Ishikawa (cell line): ENCODE data around the gene SRSF2.

Source experiments
- CEBPB ChIP-seq: IDR thresholded peaks from 2 replicates; pipeline ENCODE4 v1.6.1; 2012
- CREB1 ChIP-seq: IDR thresholded peaks from 2 replicates; pipeline ENCODE4 v1.6.1; 2012; ENCODE audit warnings: low read depth
- EGR1 ChIP-seq: IDR thresholded peaks from 2 replicates; pipeline ENCODE4 v1.6.1; 2012
- EP300 ChIP-seq: IDR thresholded peaks from 2 replicates; pipeline ENCODE4 v1.6.1; 2012; ENCODE audit warnings: borderline replicate concordance
- FOXM1 ChIP-seq: IDR thresholded peaks from 2 replicates; pipeline ENCODE4 v1.6.1; 2012; ENCODE audit warnings: low read depth, borderline replicate concordance
- NFIC ChIP-seq: IDR thresholded peaks from 2 replicates; pipeline ENCODE4 v1.6.1; 2012
- RAD21 ChIP-seq: IDR thresholded peaks from 2 replicates; pipeline ENCODE4 v1.6.1; 2012; ENCODE audit warnings: low read depth
- TAF1 ChIP-seq: IDR thresholded peaks from 2 replicates; pipeline ENCODE4 v1.6.1; 2012; ENCODE audit warnings: low read depth, mild to moderate bottlenecking
- TCF12 ChIP-seq: IDR thresholded peaks from 2 replicates; pipeline ENCODE4 v1.6.1; 2012; ENCODE audit warnings: low read depth
- TEAD4 ChIP-seq: IDR thresholded peaks from 2 replicates; pipeline ENCODE4 v1.6.1; 2012
- YY1 ChIP-seq: IDR thresholded peaks from 2 replicates; pipeline ENCODE4 v1.6.1; 2012; ENCODE audit warnings: low read depth
- ZBTB7A ChIP-seq: IDR thresholded peaks from 2 replicates; pipeline ENCODE4 v1.6.1; 2012; ENCODE audit warnings: low read depth
- TF ChIP-seq, protein P1 (sequence below): IDR thresholded peaks from 2 replicates; pipeline ENCODE4 v1.6.1; 2012
- TF ChIP-seq, protein P2 (sequence below): IDR thresholded peaks from 2 replicates; pipeline ENCODE4 v1.6.1; 2012
- TF ChIP-seq, protein P3 (sequence below): IDR thresholded peaks from 2 replicates; pipeline ENCODE4 v1.6.1; 2012; ENCODE audit warnings: low read depth, mild to moderate bottlenecking

SRSF2 gene

DNA sequence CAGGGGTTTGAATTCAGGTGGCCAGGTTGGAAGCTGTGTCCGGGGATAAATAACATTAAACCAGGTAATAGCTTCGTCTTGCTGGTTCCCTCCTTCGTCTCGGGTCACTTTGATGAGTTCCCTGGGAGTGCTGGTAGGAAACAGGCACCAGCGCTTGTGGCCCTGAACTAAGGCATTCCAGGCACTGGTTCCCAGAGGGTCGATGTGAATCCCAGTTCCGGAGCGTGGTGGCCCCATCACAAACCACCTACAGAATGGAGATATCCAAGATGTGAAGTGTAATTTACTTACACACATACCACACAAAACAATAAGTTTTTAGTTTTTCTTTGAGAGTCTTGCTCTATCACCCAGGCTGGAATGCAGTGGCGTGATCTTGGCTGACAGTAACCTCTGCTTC lies 13.3 kb downstream of the SRSF2 start:
- TF ChIP-seq NFIC (no peak), CEBPB (no peak), EP300 (no peak), FOXM1 (no peak), TCF12 (no peak), CREB1 (no peak), RAD21 (no peak), ZBTB7A (no peak), TAF1 (no peak), EGR1 (no peak), YY1 (no peak)
- TF ChIP-seq, protein P1, sequence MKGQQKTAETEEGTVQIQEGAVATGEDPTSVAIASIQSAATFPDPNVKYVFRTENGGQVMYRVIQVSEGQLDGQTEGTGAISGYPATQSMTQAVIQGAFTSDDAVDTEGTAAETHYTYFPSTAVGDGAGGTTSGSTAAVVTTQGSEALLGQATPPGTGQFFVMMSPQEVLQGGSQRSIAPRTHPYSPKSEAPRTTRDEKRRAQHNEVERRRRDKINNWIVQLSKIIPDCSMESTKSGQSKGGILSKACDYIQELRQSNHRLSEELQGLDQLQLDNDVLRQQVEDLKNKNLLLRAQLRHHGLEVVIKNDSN, result no peak
- TF ChIP-seq, protein P2, sequence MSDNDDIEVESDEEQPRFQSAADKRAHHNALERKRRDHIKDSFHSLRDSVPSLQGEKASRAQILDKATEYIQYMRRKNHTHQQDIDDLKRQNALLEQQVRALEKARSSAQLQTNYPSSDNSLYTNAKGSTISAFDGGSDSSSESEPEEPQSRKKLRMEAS, result no peak
- TF ChIP-seq, protein P3, sequence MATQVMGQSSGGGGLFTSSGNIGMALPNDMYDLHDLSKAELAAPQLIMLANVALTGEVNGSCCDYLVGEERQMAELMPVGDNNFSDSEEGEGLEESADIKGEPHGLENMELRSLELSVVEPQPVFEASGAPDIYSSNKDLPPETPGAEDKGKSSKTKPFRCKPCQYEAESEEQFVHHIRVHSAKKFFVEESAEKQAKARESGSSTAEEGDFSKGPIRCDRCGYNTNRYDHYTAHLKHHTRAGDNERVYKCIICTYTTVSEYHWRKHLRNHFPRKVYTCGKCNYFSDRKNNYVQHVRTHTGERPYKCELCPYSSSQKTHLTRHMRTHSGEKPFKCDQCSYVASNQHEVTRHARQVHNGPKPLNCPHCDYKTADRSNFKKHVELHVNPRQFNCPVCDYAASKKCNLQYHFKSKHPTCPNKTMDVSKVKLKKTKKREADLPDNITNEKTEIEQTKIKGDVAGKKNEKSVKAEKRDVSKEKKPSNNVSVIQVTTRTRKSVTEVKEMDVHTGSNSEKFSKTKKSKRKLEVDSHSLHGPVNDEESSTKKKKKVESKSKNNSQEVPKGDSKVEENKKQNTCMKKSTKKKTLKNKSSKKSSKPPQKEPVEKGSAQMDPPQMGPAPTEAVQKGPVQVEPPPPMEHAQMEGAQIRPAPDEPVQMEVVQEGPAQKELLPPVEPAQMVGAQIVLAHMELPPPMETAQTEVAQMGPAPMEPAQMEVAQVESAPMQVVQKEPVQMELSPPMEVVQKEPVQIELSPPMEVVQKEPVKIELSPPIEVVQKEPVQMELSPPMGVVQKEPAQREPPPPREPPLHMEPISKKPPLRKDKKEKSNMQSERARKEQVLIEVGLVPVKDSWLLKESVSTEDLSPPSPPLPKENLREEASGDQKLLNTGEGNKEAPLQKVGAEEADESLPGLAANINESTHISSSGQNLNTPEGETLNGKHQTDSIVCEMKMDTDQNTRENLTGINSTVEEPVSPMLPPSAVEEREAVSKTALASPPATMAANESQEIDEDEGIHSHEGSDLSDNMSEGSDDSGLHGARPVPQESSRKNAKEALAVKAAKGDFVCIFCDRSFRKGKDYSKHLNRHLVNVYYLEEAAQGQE, result no peak

- no peak for TF ChIP-seq ZBTB7A
- TF ChIP-seq, protein P2, result no peak
- TF ChIP-seq, protein P3, result no peak
- TF ChIP-seq FOXM1, result no peak
- TF ChIP-seq TCF12, result no peak
- TF ChIP-seq EP300, result no peak
- TF ChIP-seq TEAD4, result no peak
Observed at GRCh38 chr17:76722279-76722678, 14.9 kb downstream of the SRSF2 start.

DNA sequence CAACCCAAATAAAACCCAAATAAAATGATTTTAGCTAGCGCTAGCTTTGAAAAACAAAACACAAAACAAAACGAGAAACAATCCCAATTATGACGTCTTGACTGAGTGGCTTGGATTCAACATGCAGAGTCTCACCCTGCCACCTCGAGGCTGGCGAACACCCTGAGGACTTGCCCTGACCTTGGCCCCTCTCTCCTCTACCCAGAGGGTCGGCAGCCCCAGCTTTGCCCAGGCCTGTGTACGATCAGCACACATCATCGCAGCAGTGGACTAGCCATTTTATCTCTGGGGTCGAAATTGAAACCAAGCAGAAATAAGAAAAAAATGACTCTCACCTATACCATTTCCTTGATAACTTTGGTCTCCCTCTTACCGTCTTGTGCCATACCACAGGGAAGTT lies 15.7 kb downstream of the SRSF2 start:
- no peak for TF ChIP-seq FOXM1
- TF ChIP-seq, protein P3, result no peak
- no peak for TF ChIP-seq CEBPB
- TF ChIP-seq YY1, result no peak
- TF ChIP-seq TEAD4, result no peak
- TF ChIP-seq TCF12, result no peak
- TF ChIP-seq EGR1, result no peak
- no peak for TF ChIP-seq CREB1
- TF ChIP-seq EP300, result no peak
- TF ChIP-seq ZBTB7A, result no peak
- TF ChIP-seq NFIC, result no peak
- TF ChIP-seq TAF1, result no peak
- TF ChIP-seq RAD21, result no peak

DNA sequence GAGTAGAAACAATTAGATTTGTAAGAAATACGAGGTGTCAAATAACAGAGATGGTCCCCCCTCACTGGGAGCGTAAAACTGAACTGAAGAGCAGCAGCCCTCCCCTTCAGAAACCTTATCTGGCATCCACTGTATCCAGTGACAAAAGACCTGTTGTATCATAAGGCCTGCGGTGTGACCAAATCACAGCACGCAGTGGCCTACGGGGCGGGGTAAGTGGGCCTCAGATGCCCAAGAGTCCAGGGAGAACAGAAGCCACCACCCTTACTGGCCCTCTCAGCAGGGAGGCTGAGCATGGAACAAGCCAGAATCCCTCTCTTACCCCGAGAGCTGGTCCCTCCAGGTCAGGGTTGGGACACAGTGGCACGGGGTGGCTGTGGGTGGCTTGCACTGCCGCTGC lies 16.2 kb downstream of the SRSF2 start:
- TF ChIP-seq, protein P2, result no peak
- TF ChIP-seq CEBPB (no peak), YY1 (no peak), EP300 (no peak), RAD21 (no peak), EGR1 (no peak)

DNA sequence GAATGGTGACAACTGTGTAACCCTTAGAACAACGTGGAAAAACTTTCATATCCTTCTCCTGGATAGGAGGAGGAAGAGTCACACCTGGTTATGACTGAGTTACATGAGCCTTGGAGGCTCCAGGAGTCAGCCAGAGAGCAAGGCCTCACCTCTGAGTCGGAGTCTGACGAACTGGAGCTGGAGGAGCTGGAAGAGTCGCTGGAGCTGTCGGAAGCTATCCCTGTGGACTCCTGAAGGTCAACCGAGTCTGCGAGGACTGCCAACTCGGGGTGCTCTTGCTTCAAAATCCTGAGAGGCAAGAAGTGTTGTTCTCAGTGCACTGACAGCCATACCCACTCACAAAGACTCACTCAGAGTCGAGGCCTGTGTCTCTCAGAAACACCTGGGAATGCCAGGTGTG lies 16.9 kb downstream of the SRSF2 start:
- TF ChIP-seq EGR1, result no peak
- TF ChIP-seq, protein P1, result no peak
- TF ChIP-seq TAF1, result no peak
- no peak for TF ChIP-seq TCF12
- TF ChIP-seq RAD21, result no peak
- TF ChIP-seq, protein P2, result no peak
- TF ChIP-seq CEBPB, result no peak
- TF ChIP-seq NFIC, result no peak
- no peak for TF ChIP-seq TEAD4
